ENCODE data around the gene C1QTNF8. TPM values are rescaled to one million over a fixed set of nuclear protein-coding genes. Genes with fewer than 3 reads are reported as not detected.

C1QTNF8 gene
- total and polyA plus RNA-seq, 2 experiments from 2014 or later: not detected

DNA sequence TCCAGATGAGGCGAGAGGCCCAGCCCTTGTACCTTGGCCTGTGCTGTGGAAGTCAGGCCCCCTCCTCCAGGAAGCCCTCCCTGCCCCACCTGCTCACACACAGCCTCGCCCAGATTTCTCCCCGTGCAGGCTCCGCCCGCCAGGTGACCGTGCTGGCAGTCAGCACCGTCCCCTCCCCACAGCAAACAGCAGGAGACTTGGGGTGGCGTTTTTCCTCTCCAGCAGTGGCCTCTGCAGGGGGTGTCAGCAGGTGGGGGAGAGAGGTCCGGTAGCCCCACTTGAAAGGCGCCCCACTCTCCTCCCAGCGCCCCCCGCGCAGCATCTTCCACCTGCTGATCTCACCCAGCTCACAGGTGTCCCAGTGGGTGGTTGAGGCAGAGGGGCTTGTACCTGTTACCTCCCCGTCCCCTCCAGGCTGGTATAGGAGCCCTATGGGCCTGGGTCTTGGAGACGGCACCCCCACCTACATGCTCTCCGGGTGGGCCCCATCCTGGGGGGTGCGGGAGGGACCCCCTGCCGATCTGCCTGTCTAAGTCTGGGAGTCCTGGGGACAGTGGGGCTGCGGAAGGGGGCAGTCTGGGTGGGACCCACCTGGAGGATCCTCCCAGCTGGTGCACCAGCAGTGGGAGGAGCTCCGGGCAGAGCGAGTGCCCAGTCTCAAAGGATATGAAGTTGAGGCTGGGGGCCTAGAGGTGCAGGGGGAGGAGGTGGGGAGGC, 4.2 kb upstream of the C1QTNF8 start:
- Histone ChIP-seq H4K20me1 (ENCODE audit: insufficient read depth) (no peaks in the 10 kb centered on the region), H3K4me1 (ENCODE audit: insufficient read depth) (no peaks in the 10 kb centered on the region), H3K27me3 (replicated peaks; ENCODE audit: insufficient read depth) (peaks cover 10% of the 10 kb centered on the region; the same call in 1 of the 2 replicates), H3K4me2 (ENCODE audit: unreplicated experiment) (no peak overlapping the region), H2AFZ (no peak overlapping the region), H3K4me3 (no peak overlapping the region), H3K36me3 (ENCODE audit: low read depth) (no peaks in the 10 kb centered on the region), H3K79me2 (ENCODE audit: insufficient read depth) (no peaks in the 10 kb centered on the region), H3K9me3 (ENCODE audit: low read depth) (no peaks in the 10 kb centered on the region), H3K9me2 (ENCODE audit: insufficient read depth) (no peaks in the 10 kb centered on the region), H3K27ac (no peak overlapping the region), H3K9ac (no peak overlapping the region), H3F3A (ENCODE audit: insufficient read depth) (no peaks in the 10 kb centered on the region)
- no peak for TF ChIP-seq EZH2phosphoT487 (IDR thresholded peaks at IDR 0.05; ENCODE audit: insufficient read depth, low read depth)
- TF ChIP-seq EZH2 (IDR thresholded peaks at IDR 0.05; ENCODE audit: insufficient read depth, poor library complexity, severe bottlenecking): no peak
- in situ Hi-C loops (cut with MboI): no loop called here
- DNase-seq: no peak
- 44 to 50% methylated on average over 21 of the region's 21 CpGs for WGBS, 2 experiments (ENCODE audit: low coverage in 1 of 2, low lambda C conversion rate in 2 of 2, missing lambda C conversion rate in 2 of 2)

DNA sequence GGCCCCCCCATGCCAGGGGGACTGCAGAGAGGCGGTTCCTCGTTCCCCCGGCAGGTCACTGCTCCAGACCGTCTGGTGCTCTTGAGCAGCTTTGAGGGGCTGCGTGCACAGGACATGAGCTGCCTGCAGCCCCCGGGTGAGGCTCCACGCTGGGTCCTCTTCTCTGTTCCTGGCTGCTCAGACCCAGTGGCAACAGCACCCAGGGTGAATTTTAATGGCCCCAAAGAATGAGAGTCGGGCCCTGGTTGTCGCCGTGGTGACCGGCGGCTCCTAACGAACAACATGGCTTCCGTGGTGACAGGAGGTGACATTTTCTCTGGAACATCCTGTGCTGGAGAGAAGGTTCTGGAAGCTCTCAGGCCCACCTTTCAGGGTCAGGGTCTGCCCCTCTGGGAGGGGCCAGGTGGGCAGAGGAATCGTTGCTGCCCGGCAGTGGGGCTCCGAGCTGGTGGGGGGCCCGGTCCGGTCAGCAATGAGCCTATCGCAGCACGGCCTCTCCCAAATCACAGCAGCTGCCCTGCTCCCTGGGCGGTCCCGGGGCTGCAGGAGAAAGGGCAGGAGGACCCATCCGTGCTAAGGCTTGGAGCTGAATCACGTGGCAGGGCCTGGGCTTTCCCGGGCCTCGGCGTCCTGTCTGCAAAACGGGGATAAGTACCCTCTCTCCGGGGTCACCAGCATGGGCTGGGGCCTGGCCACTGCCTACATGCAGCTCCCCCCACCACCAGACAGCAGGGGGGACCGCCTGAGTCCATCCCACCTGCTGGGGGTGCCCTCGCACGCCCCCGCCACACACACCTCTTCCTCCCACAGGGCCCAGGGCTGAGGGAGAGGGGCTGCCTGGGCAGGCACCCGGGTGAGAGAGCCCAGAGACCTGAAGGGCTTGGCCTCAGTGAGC, 3.4 kb upstream of the C1QTNF8 start:
- no peak overlapping the region for H3K9ac ChIP-seq
- in situ Hi-C loops (cut with MboI): no loop called here
- TF ChIP-seq EZH2 (IDR thresholded peaks at IDR 0.05; ENCODE audit: insufficient read depth, poor library complexity, severe bottlenecking): no peak
- no peak for TF ChIP-seq EZH2phosphoT487 (IDR thresholded peaks at IDR 0.05; ENCODE audit: insufficient read depth, low read depth)
- no peak for DNase-seq
- no peaks in the 10 kb centered on the region for H3K9me3 ChIP-seq (ENCODE audit: low read depth)
- H3K27me3 ChIP-seq (replicated peaks; ENCODE audit: insufficient read depth): peaks cover 10% of the 10 kb centered on the region; the same call in 1 of the 2 replicates
- no peaks in the 10 kb centered on the region for H3K79me2 ChIP-seq (ENCODE audit: insufficient read depth)
- H3K9me2 ChIP-seq (ENCODE audit: insufficient read depth): no peaks in the 10 kb centered on the region
- no peak overlapping the region for H3K27ac ChIP-seq
- H3F3A ChIP-seq (ENCODE audit: insufficient read depth): no peaks in the 10 kb centered on the region
- WGBS, 2 experiments (ENCODE audit: low coverage in 1 of 2, low lambda C conversion rate in 2 of 2, missing lambda C conversion rate in 2 of 2): 17 to 23% methylated on average over 25 to 35 of the region's 35 CpGs
- no peaks in the 10 kb centered on the region for H3K36me3 ChIP-seq (ENCODE audit: low read depth)
- no peaks in the 10 kb centered on the region for H4K20me1 ChIP-seq (ENCODE audit: insufficient read depth)
- no peak overlapping the region for H3K4me2 ChIP-seq (ENCODE audit: unreplicated experiment)
- no peak overlapping the region for H2AFZ ChIP-seq
- no peaks in the 10 kb centered on the region for H3K4me1 ChIP-seq (ENCODE audit: insufficient read depth)
- no peak overlapping the region for H3K4me3 ChIP-seq

DNA sequence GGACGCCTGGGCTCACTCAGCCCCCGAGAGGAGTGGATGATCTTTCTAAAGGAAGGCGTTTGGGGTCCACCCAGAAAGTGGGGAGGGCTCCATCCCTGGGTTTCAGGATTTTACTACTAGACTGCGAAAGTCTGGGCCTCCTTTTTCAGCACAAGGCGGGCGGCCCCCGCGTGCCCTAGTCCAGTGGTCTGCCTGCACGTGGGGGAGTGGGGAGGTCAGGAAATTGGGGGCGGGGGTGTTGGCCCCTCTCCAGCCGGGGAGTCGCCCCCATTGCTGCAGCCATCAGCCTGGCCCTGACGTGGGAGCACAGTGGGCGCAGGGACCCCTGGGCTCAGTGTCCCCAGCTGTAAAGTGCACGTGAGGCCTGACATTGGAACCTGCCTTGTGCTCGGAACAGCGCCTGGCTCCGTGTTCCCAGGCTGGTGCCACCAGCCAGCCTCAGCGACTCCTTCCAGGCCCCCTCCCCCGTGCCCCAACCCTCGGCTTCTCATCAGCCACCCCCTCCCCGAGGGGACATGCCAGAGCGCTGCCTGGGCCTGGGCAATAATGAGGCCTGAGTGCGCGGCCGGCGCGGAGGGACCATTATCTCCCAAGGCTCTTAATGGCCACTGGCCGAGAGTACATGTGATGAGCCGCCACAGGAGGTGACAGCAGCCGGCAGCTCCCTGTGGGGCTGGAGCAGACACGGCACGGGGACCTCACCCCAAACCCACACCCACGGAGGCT, 2.4 kb upstream of the C1QTNF8 start:
- Histone ChIP-seq H3K9me3 (ENCODE audit: low read depth) (no peaks in the 10 kb centered on the region), H3F3A (ENCODE audit: insufficient read depth) (no peaks in the 10 kb centered on the region), H3K9me2 (ENCODE audit: insufficient read depth) (no peaks in the 10 kb centered on the region), H2AFZ (no peak overlapping the region), H3K27ac (no peak overlapping the region), H3K36me3 (ENCODE audit: low read depth) (no peaks in the 10 kb centered on the region), H3K79me2 (ENCODE audit: insufficient read depth) (no peaks in the 10 kb centered on the region), H3K27me3 (replicated peaks; ENCODE audit: insufficient read depth) (peaks cover 10% of the 10 kb centered on the region; the same call in 1 of the 2 replicates), H3K4me2 (ENCODE audit: unreplicated experiment) (no peak overlapping the region), H3K4me3 (no peak overlapping the region), H4K20me1 (ENCODE audit: insufficient read depth) (no peaks in the 10 kb centered on the region), H3K9ac (no peak overlapping the region), H3K4me1 (ENCODE audit: insufficient read depth) (no peaks in the 10 kb centered on the region)
- 31 to 32% methylated on average over 22 to 30 of the region's 34 CpGs for WGBS, 2 experiments (ENCODE audit: low coverage in 1 of 2, low lambda C conversion rate in 2 of 2, missing lambda C conversion rate in 2 of 2)
- TF ChIP-seq EZH2 (IDR thresholded peaks at IDR 0.05; ENCODE audit: insufficient read depth, poor library complexity, severe bottlenecking): no peak
- TF ChIP-seq EZH2phosphoT487 (IDR thresholded peaks at IDR 0.05; ENCODE audit: insufficient read depth, low read depth): no peak
- in situ Hi-C loops (cut with MboI): no loop called here
- DNase-seq: no peak

DNA sequence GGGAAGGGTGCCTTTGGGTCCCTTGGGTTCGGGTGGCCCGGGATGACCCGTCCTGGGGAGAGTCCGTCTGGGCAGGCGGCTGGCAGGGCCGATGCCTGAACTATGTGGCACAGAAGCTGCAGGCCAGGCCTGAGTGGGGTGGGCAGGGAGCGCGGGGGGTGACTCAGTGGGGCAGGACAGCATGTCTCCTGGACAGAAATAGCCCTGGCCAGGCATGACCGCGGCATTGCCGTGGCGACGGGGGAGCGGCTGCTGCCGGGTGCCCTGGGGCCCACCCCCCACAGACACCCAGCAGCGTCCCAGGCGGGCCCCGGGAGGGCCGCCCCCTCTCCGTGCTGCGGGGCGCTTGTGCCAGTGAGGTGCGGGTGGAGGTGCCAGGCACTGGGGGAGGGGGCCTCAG, 1.8 kb upstream of the C1QTNF8 start:
- 50 to 76% methylated on average over 9 to 17 of the region's 23 CpGs for WGBS, 2 experiments (ENCODE audit: low coverage in 1 of 2, low lambda C conversion rate in 2 of 2, missing lambda C conversion rate in 2 of 2)
- H3K79me2 ChIP-seq (ENCODE audit: insufficient read depth): no peaks in the 10 kb centered on the region

More for the DNA sequence above, 1.8 kb upstream of the C1QTNF8 start:
- H3K4me2 ChIP-seq (ENCODE audit: unreplicated experiment): no peak overlapping the region
- H3F3A ChIP-seq (ENCODE audit: insufficient read depth): no peaks in the 10 kb centered on the region
- H3K4me1 ChIP-seq (ENCODE audit: insufficient read depth): no peaks in the 10 kb centered on the region
- in situ Hi-C loops (cut with MboI): no loop called here
- peaks cover 10% of the 10 kb centered on the region; the same call in 1 of the 2 replicates for H3K27me3 ChIP-seq (replicated peaks; ENCODE audit: insufficient read depth)
- no peak overlapping the region for H3K4me3 ChIP-seq
- no peaks in the 10 kb centered on the region for H4K20me1 ChIP-seq (ENCODE audit: insufficient read depth)
- H3K9me3 ChIP-seq (ENCODE audit: low read depth): no peaks in the 10 kb centered on the region
- no peaks in the 10 kb centered on the region for H3K9me2 ChIP-seq (ENCODE audit: insufficient read depth)
- no peak overlapping the region for H3K9ac ChIP-seq
- no peak overlapping the region for H2AFZ ChIP-seq
- H3K27ac ChIP-seq: no peak overlapping the region
- TF ChIP-seq EZH2phosphoT487 (IDR thresholded peaks at IDR 0.05; ENCODE audit: insufficient read depth, low read depth): no peak
- no peaks in the 10 kb centered on the region for H3K36me3 ChIP-seq (ENCODE audit: low read depth)
- DNase-seq: peak; percentile 61

Measured in GM23248 (cell line).